Myocyte (in vitro differentiated cells): ENCODE measurements around the gene GHRL. TPM values are rescaled to one million over a fixed set of nuclear protein-coding genes. Genes with fewer than 3 reads are reported as not detected.
"Not testable (repeated sequence)": the region's sequence is repeated elsewhere in the genome, so short reads cannot be mapped to it uniquely, and the experiment has no call there.

Experiments used
- DNase-seq: peaks from one replicate; pipeline ENCODE4 v3.0.0-alpha.2; 2012; ENCODE audit warnings: low read depth
- total RNA-seq: library from RNA; depleted of rRNA; stranded (reverse); fragments of >200 nt; gene quantifications from 2 replicates; pipeline ENCODE4 v1.2.3, GENCODE V29; 2014

Gene GHRL
- total RNA-seq, 1 donor from 2014 or later = not detected

- no peak for DNase-seq
Observed at GRCh38 chr3:10278501-10278900, 14.2 kb downstream of the GHRL start.

- no peak for DNase-seq
Observed at GRCh38 chr3:10277115-10277625, 15.6 kb downstream of the GHRL start.

GRCh38 chr3:10274601-10275000 is 18.1 kb downstream of the GHRL start:
- DNase-seq = no peak

GRCh38 chr3:10273702-10274305 is 18.9 kb downstream of the GHRL start:
- DNase-seq = peak; percentile 17

GRCh38 chr3:10272977-10273376 is 19.8 kb downstream of the GHRL start:
- no peak for DNase-seq

- not testable (repeated sequence) for DNase-seq
Observed at GRCh38 chr3:10272476-10272875, 20.3 kb downstream of the GHRL start.

- no peak for DNase-seq
Observed at GRCh38 chr3:10269443-10269842, 23.3 kb downstream of the GHRL start.

GRCh38 chr3:10268930-10269329 is 23.8 kb downstream of the GHRL start:
- peak; percentile 48 for DNase-seq

GRCh38 chr3:10268116-10268515 is 24.6 kb downstream of the GHRL start:
- DNase-seq = no peak

- not testable (repeated sequence) for DNase-seq
Observed at GRCh38 chr3:10266936-10267335, 25.8 kb downstream of the GHRL start.

GRCh38 chr3:10265833-10266232 is 26.9 kb downstream of the GHRL start:
- no peak for DNase-seq

- peak; percentile 32 for DNase-seq
Observed at GRCh38 chr3:10263646-10264363, 28.9 kb downstream of the GHRL start.

GRCh38 chr3:10262027-10262426 is 30.7 kb downstream of the GHRL start:
- DNase-seq = peak; percentile 24

- no peak for DNase-seq
Observed at GRCh38 chr3:10260211-10260701, 32.5 kb downstream of the GHRL start.

- DNase-seq = no peak
Observed at GRCh38 chr3:10259798-10260197, 32.9 kb downstream of the GHRL start.

- DNase-seq = no peak
Observed at GRCh38 chr3:10259036-10259435, 33.7 kb downstream of the GHRL start.

GRCh38 chr3:10255835-10256234 is 36.9 kb downstream of the GHRL start:
- DNase-seq = no peak

- DNase-seq = no peak
Observed at GRCh38 chr3:10253731-10254130, 39.0 kb downstream of the GHRL start.

GRCh38 chr3:10251006-10251405 is 41.7 kb downstream of the GHRL start:
- DNase-seq = no peak

GRCh38 chr3:10249833-10250232 is 42.9 kb downstream of the GHRL start:
- no peak for DNase-seq

GRCh38 chr3:10248984-10249748 is 43.6 kb downstream of the GHRL start:
- peak; percentile 31 for DNase-seq
